ENCODE measurements around the gene NCOA7. TPM values are rescaled to one million over a fixed set of nuclear protein-coding genes. Genes with fewer than 3 reads are reported as not detected.
A peak's percentile ranks its signal among the peaks of the same experiment; 100 is the strongest.
"Not testable (repeated sequence)": the region's sequence is repeated elsewhere in the genome, so short reads cannot be mapped to it uniquely, and the experiment has no call there.

The NCOA7 gene
- polyA plus RNA-seq, 4 donors: 33.7 to 54.6 (median 39.2) TPM

DNA sequence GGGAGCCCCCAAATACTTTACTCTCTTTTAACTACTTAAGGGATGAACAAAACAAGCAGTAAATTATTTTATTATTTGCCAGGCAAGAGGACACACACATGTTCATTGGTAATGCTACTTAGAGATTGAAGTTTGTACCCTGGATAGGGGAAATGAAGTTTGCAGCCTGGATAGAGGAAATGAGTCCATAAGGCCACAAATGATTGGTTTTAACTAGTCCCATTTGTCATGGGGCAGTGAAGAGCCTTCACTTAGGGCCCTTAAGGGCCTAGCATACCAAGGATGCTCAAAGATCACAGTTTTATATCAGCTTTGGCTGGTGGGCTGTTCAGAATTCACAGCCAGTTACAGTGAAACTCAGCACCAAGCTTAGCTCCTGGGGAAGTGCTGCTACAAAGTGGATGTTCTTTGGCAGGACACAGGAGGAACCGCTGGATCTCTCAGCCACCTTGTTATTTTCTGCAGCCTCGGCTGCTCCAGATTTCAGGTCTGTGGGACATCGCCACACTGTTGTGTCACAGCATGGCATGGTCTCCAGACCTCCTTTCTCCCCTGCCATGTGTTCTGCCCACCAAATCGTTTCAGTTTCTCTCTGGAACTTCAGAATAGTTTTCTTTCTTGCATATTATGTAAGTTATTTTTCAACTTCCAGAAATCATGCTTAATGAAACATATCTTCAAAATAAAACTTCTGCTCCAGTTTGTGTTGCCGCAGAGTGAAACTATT, 41.8 kb downstream of the NCOA7 start:
- no peak for DNase-seq (ENCODE audit: low read depth in 4 of 4, low spot score in 3 of 4)

GRCh38 chr6:125834348-125834747, 43.6 kb downstream of the NCOA7 start:
- no peak for DNase-seq (ENCODE audit: low read depth in 4 of 4, low spot score in 3 of 4)

- no peak for DNase-seq (ENCODE audit: low read depth in 4 of 4, low spot score in 3 of 4)
Measured at GRCh38 chr6:125835221-125835744, 44.5 kb downstream of the NCOA7 start.

DNA sequence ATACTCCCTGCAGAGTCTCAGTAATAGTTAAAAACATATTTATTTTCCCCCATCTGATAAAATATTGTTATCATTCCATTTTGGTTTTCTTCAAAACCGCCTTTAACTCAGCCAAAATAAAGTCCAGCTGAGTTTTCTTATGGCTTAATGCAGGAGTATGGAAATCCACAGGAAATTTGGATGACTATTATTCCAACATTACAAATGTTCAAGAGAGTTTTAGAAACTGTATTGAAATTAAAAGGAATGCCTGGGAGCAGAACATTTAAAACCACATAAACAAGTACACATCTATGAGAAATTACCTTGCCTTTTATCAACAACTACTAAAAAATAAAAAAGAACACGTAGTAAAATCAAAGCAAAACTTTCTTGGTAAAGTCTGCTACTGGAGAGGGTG, 45.7 kb downstream of the NCOA7 start:
- DNase-seq (ENCODE audit: low read depth in 4 of 4, low spot score in 3 of 4): no peak

DNA sequence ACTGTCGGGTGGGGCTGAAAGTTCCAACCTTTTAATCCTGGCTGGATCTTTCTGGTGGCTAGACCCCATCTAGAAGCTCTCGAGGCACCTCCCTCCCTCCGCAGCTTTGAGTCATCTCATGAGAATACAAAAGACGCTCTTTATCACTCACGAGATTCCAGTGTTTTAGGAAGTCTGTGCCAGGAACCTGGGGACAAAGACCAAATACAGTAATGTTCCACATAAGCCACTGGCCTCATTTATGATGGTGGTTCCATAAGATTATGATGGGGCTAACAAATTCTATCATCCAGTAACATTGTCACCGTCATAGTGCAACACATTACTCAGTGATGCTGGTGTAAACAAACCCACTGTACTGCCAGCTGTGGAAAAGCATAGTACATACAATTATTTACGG, 48.7 kb downstream of the NCOA7 start:
- no peak for DNase-seq (ENCODE audit: low read depth in 4 of 4, low spot score in 3 of 4)

DNA sequence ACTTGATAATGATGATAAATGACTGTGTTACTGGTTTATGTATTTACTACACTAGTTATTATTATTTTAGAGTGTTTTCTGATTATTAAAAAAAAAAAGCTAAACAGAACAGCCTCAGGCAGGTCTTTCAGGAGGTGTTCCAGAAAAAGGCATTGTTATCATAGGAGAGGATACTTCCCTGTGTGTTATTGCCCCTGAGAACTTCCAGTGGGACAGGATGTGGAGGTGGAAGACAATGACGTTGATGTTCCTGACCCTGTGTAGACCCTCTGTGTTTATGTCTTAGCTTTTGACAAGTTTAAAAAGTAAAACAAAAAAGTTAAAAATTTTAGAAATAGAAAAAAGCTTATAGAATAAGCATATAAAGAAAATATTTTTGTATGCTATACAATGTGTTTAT, 49.1 kb downstream of the NCOA7 start:
- DNase-seq (ENCODE audit: low read depth in 4 of 4, low spot score in 3 of 4): no peak

- DNase-seq (ENCODE audit: low read depth in 4 of 4, low spot score in 3 of 4): no peak
Measured at GRCh38 chr6:125841356-125842090, 50.8 kb downstream of the NCOA7 start.

DNA sequence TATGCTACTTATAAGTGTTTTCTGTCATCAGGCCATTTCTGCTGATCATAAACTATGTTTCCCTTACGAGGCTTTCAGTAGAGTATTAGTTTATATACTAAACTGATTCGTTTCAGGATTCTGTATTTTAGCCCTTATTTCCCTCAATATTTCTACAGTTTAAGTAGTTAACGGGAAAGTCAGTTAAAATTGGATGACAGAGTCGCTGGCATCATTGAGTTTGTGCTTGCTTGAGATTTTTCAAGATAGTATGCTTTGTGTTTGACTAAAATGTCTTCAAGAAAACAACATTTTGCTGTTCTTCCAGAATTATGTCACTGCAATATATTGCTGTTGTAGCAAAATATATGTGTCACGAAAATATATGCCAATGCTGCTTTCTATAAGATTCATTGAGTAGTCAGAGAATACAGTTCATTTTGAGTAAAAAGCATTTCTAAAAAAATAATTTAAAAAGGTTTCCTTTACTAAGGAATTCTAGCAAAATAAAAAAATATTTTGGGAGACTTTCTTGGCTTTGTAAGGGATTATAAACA, 51.4 kb downstream of the NCOA7 start:
- no peak for DNase-seq (ENCODE audit: low read depth in 4 of 4, low spot score in 3 of 4)

GRCh38 chr6:125843593-125843992, 52.8 kb downstream of the NCOA7 start:
- no peak for DNase-seq (ENCODE audit: low read depth in 4 of 4, low spot score in 3 of 4)

DNA sequence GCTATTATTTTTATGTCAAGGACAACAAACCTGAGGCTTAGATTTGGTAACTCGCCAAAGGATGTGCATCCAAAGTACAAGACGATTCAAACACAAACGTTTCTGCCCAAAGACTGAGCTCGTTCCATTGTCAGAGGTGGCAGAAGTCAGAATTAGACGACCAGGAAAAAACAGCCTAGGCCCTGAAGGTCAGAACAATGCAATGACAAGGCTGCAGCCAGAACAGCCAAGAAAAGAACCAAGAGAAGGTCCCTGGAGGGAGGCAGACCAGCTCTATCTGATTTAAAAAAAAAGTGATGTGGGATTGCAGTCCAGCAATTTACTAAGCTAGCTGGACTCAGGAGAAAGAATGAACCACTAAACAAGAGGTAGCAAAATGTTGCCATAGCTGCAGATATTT, 54.2 kb downstream of the NCOA7 start:
- DNase-seq (ENCODE audit: low read depth in 4 of 4, low spot score in 3 of 4): no peak

GRCh38 chr6:125846292-125847024, 55.7 kb downstream of the NCOA7 start:
- DNase-seq (ENCODE audit: low read depth in 4 of 4, low spot score in 3 of 4): no peak

GRCh38 chr6:125848286-125848685, 57.5 kb downstream of the NCOA7 start:
- DNase-seq (ENCODE audit: low read depth in 4 of 4, low spot score in 3 of 4): not testable (repeated sequence)

- DNase-seq (ENCODE audit: low read depth in 4 of 4, low spot score in 3 of 4): no peak
Measured at GRCh38 chr6:125850361-125850760, 59.6 kb downstream of the NCOA7 start.

GRCh38 chr6:125852587-125852986, 61.8 kb downstream of the NCOA7 start:
- no peak for DNase-seq (ENCODE audit: low read depth in 4 of 4, low spot score in 3 of 4)

- DNase-seq (ENCODE audit: low read depth in 4 of 4, low spot score in 3 of 4): no peak
Measured at GRCh38 chr6:125853168-125853567, 62.4 kb downstream of the NCOA7 start.

GRCh38 chr6:125853756-125854155, 63.0 kb downstream of the NCOA7 start:
- DNase-seq (ENCODE audit: low read depth in 4 of 4, low spot score in 3 of 4): no peak

DNA sequence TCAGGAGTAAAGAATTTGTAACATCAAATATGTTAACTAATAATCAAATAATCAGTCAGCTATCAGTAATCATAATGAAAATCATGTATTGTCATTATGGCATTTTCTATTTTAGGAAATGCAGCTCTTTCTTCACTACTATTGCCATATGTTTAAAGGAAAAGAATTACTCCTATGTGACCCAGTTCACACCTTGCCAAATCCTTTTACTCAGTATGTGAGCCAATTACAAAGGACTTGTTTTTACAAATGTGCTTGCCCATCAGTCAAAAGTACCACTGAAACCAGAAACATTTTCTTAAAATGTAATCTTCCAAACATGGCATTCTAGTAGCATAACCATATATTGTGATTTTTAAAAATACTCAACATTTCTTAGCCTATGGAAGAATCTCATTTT, 63.6 kb downstream of the NCOA7 start:
- no peak for DNase-seq (ENCODE audit: low read depth in 4 of 4, low spot score in 3 of 4)

GRCh38 chr6:125855783-125856182, 65.0 kb downstream of the NCOA7 start:
- no peak for DNase-seq (ENCODE audit: low read depth in 4 of 4, low spot score in 3 of 4)

DNA sequence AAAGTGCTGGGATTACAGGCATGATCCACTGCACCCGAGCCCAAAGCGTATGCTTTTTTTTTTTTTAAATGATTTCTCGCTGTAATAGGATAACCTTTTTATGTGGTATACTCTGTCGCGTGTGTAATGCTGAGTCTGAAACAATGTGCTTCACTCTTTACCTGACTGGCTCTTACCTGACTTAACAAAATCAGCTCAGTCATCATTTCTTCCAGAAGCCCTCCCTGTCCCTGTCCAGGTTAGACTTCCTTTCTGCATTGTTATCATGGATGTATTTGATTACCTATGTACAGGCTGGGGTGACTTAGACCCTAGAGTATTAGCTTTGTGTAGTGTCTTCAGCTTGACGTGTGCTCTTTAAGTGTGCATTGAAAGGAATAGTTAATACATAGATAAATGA, 67.1 kb downstream of the NCOA7 start:
- DNase-seq (ENCODE audit: low read depth in 4 of 4, low spot score in 3 of 4): no peak

- DNase-seq (ENCODE audit: low read depth in 4 of 4, low spot score in 3 of 4): peak; percentile 31 to 57 (median 44)
Measured at GRCh38 chr6:125858427-125859320, 67.9 kb downstream of the NCOA7 start.

Measured in left renal pelvis (tissue), 4 donors.